HCT116 (cell line): ENCODE results near the gene EPB41L4A. TPM values are rescaled to one million over a fixed set of nuclear protein-coding genes. Genes with fewer than 3 reads are reported as not detected.

Source experiments
- ATAC-seq: fragments of 200-7000 bp; cut with Tn5 transposase; 2 replicates; pipeline ENCODE4 v1.9.1; 2020; ENCODE audit warnings: mild to moderate bottlenecking, moderate library complexity
- BruUV-seq: library from RNA; stranded (reverse); fragments of 400-500 nt; replicated peaks from 2 replicates; lab custom pipeline; 2021; lab: Mats Ljungman, UMichigan
- CTCF ChIA-PET: fragments of 300-600 bp; sonication (Branson Sonifier 250); formaldehyde crosslinking; loops from one replicate; lab custom pipeline; 2021; ENCODE audit warnings: antibody characterized with exemption; lab: Charles Lee
- POLR2A ChIA-PET: fragments of 300-600, 350-600 bp; sonication (Branson Sonifier 250); formaldehyde crosslinking; loops from one replicate; lab custom pipeline; 2021; ENCODE audit warnings: antibody characterized with exemption; lab: Charles Lee
- RAD21 ChIA-PET, 2 experiments: fragments of 300-600 bp; sonication (Branson Sonifier 250); formaldehyde crosslinking; loops; one replicate each; lab custom pipeline; 2023; ENCODE audit warnings: low total read pairs in 2 of 2; ENCODE audit not compliant: uncharacterized antibody in 2 of 2, unreplicated experiment in 2 of 2, low non-redundant PET in 1 of 2; lab: Charles Lee
- DNase-seq: peaks from one replicate; pipeline ENCODE4 v3.0.0-alpha.2; 2010; ENCODE audit warnings: low read depth, low spot score
- H2AFZ ChIP-seq: fragments of 200-600 bp; shearing (Covaris generic), sonication (generic); 2 replicates; pipeline ENCODE4 v1.6.1; 2017; ENCODE audit warnings: low read depth, mixed run types, mixed read lengths, antibody characterized with exemption, low read length; ENCODE audit not compliant: poor library complexity, severe bottlenecking
- H3K27ac ChIP-seq: 2 replicates; pipeline ENCODE4 v1.5.1; 2012; ENCODE audit warnings: low read depth, low read length
- H3K27me3 ChIP-seq: fragments of 200-600 bp; sonication (generic); 2 replicates; pipeline ENCODE4 v1.6.1; 2016; ENCODE audit warnings: mixed run types, low read length, mixed read lengths; ENCODE audit not compliant: insufficient read depth
- H3K36me3 ChIP-seq, 2 experiments: fragments of 200-500 bp in 1 of 2; fragments of 200-600 bp in 1 of 2; sonication (Bioruptor generic) in 1 of 2; sonication (generic) in 1 of 2; 2 replicates each; pipeline versions ENCODE4 v1.5.1 to v1.6.1; 2014 to 2016; ENCODE audit warnings: low read length in 2 of 2, inconsistent platforms in 1 of 2, mixed read lengths in 1 of 2, mixed run types in 1 of 2; ENCODE audit not compliant: insufficient read depth in 2 of 2, control insufficient read depth in 1 of 2
- H3K4me1 ChIP-seq, 2 experiments: fragments of 200-600 bp in 1 of 2; sonication (generic) in 1 of 2; 2 replicates each; pipeline versions ENCODE4 v1.5.1 to v1.6.1; 2012 to 2017; ENCODE audit warnings: low read length in 2 of 2, inconsistent platforms in 1 of 2, mild to moderate bottlenecking in 1 of 2, mixed read lengths in 1 of 2, mixed run types in 1 of 2, moderate library complexity in 1 of 2; ENCODE audit not compliant: insufficient read depth in 2 of 2, control insufficient read depth in 1 of 2
- H3K4me2 ChIP-seq: fragments of 200-600 bp; sonication (generic); 2 replicates; pipeline ENCODE4 v1.6.1; 2017; ENCODE audit warnings: mixed run types, low read length, mixed read lengths
- H3K4me3 ChIP-seq, 2 experiments: fragments of 200-600 bp in 1 of 2; sonication (generic) in 1 of 2; replicated peaks in 1 of 2; 2 replicates each; pipeline ENCODE4 v1.5.1; 2011 to 2016; ENCODE audit warnings: low read length in 2 of 2, control low read depth in 1 of 2, low read depth in 1 of 2, mild to moderate bottlenecking in 1 of 2, mixed read lengths in 1 of 2, mixed run types in 1 of 2
- H3K79me2 ChIP-seq: fragments of 200-600 bp; sonication (generic); 2 replicates; pipeline ENCODE4 v1.6.1; 2017; ENCODE audit warnings: mild to moderate bottlenecking, mixed run types, low read length, moderate library complexity, mixed read lengths; ENCODE audit not compliant: insufficient read depth
- H3K9ac ChIP-seq: fragments of 200-600 bp; sonication (generic); 2 replicates; pipeline ENCODE4 v1.6.1; 2016; ENCODE audit warnings: low read length, mixed read lengths
- H3K9me2 ChIP-seq: fragments of 200-600 bp; sonication (generic), shearing (Covaris generic); 2 replicates; pipeline ENCODE4 v1.6.1; 2017; ENCODE audit warnings: mixed run types, mild to moderate bottlenecking, moderate library complexity; ENCODE audit not compliant: insufficient read depth
- H3K9me3 ChIP-seq, 2 experiments: fragments of 200-500 bp in 1 of 2; fragments of 200-600 bp in 1 of 2; sonication (Bioruptor generic) in 1 of 2; sonication (generic) in 1 of 2; 2 replicates each; pipeline ENCODE4 v1.6.1; 2014 to 2017; ENCODE audit warnings: low read length in 2 of 2, mixed read lengths in 2 of 2, inconsistent platforms in 1 of 2, low read depth in 1 of 2, mild to moderate bottlenecking in 1 of 2, mixed run types in 1 of 2, moderate library complexity in 1 of 2; ENCODE audit not compliant: control insufficient read depth in 1 of 2, insufficient read depth in 1 of 2
- H4K20me1 ChIP-seq: fragments of 200-600 bp; sonication (generic), shearing (Covaris generic); 2 replicates; pipeline ENCODE4 v1.6.1; 2017; ENCODE audit warnings: mixed run types, mild to moderate bottlenecking, moderate library complexity; ENCODE audit not compliant: insufficient read depth
- CBX3 ChIP-seq: IDR thresholded peaks from 2 replicates; pipeline ENCODE4 v1.6.1; 2012; ENCODE audit warnings: low read depth
- EGR1 ChIP-seq: IDR thresholded peaks from 2 replicates; pipeline ENCODE4 v1.6.1; 2012; ENCODE audit warnings: low read depth
- ELF1 ChIP-seq: IDR thresholded peaks from 2 replicates; pipeline ENCODE4 v1.6.1; 2012; ENCODE audit warnings: low read depth, borderline replicate concordance
- EZH2 ChIP-seq: fragments of 200-600 bp; sonication (generic); IDR thresholded peaks from 2 replicates; pipeline ENCODE4 v1.6.1; 2017; ENCODE audit warnings: antibody characterized with exemption, mixed run types
- FOSL1 ChIP-seq: IDR thresholded peaks from 2 replicates; pipeline ENCODE4 v1.6.1; 2012; ENCODE audit warnings: low read depth
- MAX ChIP-seq: IDR thresholded peaks from 2 replicates; pipeline ENCODE4 v1.6.1; 2012
- POLR2A ChIP-seq: IDR thresholded peaks from 2 replicates; pipeline ENCODE4 v1.7.0; 2011; ENCODE audit warnings: borderline replicate concordance; ENCODE audit not compliant: insufficient read depth, insufficient read length; ENCODE audit errors: extremely low read depth
- POLR2AphosphoS5 ChIP-seq: IDR thresholded peaks from 2 replicates; pipeline ENCODE4 v1.6.1; 2011; ENCODE audit warnings: mild to moderate bottlenecking, low read depth, low read length, moderate library complexity
- RAD21 ChIP-seq: IDR thresholded peaks from 2 replicates; pipeline ENCODE4 v1.6.1; 2012; ENCODE audit warnings: low read depth, mild to moderate bottlenecking
- SIN3A ChIP-seq: IDR thresholded peaks from 2 replicates; pipeline ENCODE4 v1.6.1; 2012; ENCODE audit warnings: low read depth
- YY1 ChIP-seq: IDR thresholded peaks from 2 replicates; pipeline ENCODE4 v1.6.1; 2011; ENCODE audit warnings: low read length, low read depth, moderate library complexity, mild to moderate bottlenecking; ENCODE audit not compliant: insufficient replicate concordance; ENCODE audit errors: extremely low read depth
- ZBTB33 ChIP-seq: IDR thresholded peaks from 2 replicates; pipeline ENCODE4 v1.6.1; 2011; ENCODE audit warnings: mild to moderate bottlenecking, low read length, moderate library complexity; ENCODE audit not compliant: insufficient replicate concordance; ENCODE audit errors: extremely low read depth
- ZNF274 ChIP-seq: fragments of 200-500 bp; sonication (Bioruptor generic); IDR thresholded peaks from 2 replicates; pipeline ENCODE4 v1.6.1; 2014; ENCODE audit warnings: mild to moderate bottlenecking, low read depth, low read length, inconsistent platforms
- intact Hi-C: fragments of 100-400 bp; cut with micrococcal nuclease; formaldehyde crosslinking; loops from 2 replicates; pipeline ENCODE4 v1.10.0; 2022
- total RNA-seq: library from RNA; stranded (reverse); gene quantifications from one replicate; pipeline ENCODE4 v1.2.1, GENCODE V29; 2021; ENCODE audit not compliant: unreplicated experiment
- TF ChIP-seq, protein P1 (sequence below): IDR thresholded peaks from 2 replicates; pipeline ENCODE4 v1.6.1; 2012
- TF ChIP-seq, protein P2 (sequence below): IDR thresholded peaks from 2 replicates; pipeline ENCODE4 v1.6.1; 2012; ENCODE audit warnings: low read depth

The EPB41L4A gene
- total RNA-seq, 1 experiment from 2014 or later: 2.8 TPM

DNA sequence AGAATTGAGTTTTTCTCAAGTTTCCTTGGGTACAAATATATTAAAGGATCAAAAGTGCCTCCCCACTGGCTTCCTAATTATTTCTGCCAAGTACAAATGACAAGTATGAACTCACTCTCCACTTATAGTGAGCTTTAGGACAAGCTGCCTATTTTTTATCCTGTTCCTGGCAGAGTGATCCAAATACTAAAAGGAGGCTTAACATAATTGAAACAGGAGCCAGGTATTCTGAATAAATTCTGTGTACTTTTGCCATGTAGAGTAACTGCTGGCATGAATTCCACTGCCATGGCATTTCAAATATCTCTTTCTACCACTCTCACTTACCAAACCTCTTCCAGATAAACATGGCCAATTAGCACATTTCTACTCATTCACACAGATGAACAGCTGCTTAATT lies 171.1 kb downstream of the EPB41L4A start:
- no peaks in the 10 kb centered on the region for H3K79me2 ChIP-seq
- no peaks in the 10 kb centered on the region for H3K36me3 ChIP-seq
- TF ChIP-seq MAX (no peak), SIN3A (no peak), ELF1 (no peak), RAD21 (no peak), CBX3 (no peak), EZH2 (no peak), POLR2A (no peak), EGR1 (no peak), YY1 (no peak), ZNF274 (no peak), FOSL1 (no peak), POLR2AphosphoS5 (no peak), ZBTB33 (no peak)
- TF ChIP-seq, protein P1, sequence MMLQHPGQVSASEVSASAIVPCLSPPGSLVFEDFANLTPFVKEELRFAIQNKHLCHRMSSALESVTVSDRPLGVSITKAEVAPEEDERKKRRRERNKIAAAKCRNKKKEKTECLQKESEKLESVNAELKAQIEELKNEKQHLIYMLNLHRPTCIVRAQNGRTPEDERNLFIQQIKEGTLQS: no peak
- TF ChIP-seq, protein P2, sequence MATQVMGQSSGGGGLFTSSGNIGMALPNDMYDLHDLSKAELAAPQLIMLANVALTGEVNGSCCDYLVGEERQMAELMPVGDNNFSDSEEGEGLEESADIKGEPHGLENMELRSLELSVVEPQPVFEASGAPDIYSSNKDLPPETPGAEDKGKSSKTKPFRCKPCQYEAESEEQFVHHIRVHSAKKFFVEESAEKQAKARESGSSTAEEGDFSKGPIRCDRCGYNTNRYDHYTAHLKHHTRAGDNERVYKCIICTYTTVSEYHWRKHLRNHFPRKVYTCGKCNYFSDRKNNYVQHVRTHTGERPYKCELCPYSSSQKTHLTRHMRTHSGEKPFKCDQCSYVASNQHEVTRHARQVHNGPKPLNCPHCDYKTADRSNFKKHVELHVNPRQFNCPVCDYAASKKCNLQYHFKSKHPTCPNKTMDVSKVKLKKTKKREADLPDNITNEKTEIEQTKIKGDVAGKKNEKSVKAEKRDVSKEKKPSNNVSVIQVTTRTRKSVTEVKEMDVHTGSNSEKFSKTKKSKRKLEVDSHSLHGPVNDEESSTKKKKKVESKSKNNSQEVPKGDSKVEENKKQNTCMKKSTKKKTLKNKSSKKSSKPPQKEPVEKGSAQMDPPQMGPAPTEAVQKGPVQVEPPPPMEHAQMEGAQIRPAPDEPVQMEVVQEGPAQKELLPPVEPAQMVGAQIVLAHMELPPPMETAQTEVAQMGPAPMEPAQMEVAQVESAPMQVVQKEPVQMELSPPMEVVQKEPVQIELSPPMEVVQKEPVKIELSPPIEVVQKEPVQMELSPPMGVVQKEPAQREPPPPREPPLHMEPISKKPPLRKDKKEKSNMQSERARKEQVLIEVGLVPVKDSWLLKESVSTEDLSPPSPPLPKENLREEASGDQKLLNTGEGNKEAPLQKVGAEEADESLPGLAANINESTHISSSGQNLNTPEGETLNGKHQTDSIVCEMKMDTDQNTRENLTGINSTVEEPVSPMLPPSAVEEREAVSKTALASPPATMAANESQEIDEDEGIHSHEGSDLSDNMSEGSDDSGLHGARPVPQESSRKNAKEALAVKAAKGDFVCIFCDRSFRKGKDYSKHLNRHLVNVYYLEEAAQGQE: no peak
- ChIA-PET RAD21 (no interaction called here), CTCF (no interaction called here), POLR2A (no interaction called here)
- H3K27ac ChIP-seq: no peak overlapping the region
- H3K9ac ChIP-seq: no peak overlapping the region
- H4K20me1 ChIP-seq: no peaks in the 10 kb centered on the region
- H3K27me3 ChIP-seq: no peaks in the 10 kb centered on the region
- H2AFZ ChIP-seq: no peak overlapping the region
- no peak for DNase-seq
- ATAC-seq: no peak
- H3K9me3 ChIP-seq: no peaks in the 10 kb centered on the region
- no peak overlapping the region for H3K4me2 ChIP-seq
- no peaks in the 10 kb centered on the region for H3K9me2 ChIP-seq
- intact Hi-C loops: no loop called here
- no peaks in the 10 kb centered on the region for H3K4me1 ChIP-seq
- BruUV-seq: no TSS peak
- H3K4me3 ChIP-seq: no peak overlapping the region
